HG03469 (cell line): ENCODE results near the gene TSHZ3.

Experiments used
- ATAC-seq: cut with Tn5 transposase; IDR thresholded peaks from one replicate; pipeline ENCODE4 v1.9.1; 2021; ENCODE audit warnings: mild to moderate bottlenecking, moderate library complexity, moderate number of reproducible peaks; ENCODE audit not compliant: unreplicated experiment

The TSHZ3 gene

DNA sequence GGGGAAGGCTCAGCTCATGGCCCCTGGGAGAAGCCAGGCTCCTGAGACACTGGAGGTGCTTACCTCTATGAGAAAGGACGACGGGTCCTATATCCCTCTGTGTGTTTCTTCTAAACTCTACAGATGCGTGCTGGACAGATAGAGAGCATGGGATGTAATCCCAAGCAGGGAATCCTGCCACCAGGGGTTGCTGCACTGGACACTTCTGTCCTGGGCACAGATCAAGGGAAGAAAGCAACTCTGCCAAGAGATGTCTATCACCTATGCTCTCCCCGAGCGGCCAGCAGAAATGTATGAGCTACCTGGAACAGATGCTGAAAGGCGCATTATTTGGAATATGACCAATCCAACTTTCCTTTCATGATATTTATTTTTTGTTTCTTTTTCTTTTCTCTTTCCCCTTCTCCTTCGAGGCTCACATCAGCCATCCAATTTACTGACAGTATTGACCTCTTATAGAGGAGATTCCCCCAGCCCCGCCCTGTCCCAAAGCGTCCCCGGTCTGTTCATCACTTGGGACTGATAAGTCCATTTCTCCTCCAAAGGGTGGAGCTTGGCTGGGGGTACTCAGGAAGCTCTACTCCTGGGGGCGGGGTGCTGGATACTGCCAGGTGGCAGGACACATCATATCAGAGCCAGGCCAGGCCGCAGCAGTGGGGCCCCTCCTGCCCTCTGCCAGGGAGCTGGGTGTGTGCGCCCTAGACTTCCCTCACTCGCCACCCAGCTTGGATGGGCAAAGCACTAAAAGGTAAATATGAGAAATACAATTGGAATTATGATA, 34.2 kb downstream of the TSHZ3 start:
- ATAC-seq, result no peak

DNA sequence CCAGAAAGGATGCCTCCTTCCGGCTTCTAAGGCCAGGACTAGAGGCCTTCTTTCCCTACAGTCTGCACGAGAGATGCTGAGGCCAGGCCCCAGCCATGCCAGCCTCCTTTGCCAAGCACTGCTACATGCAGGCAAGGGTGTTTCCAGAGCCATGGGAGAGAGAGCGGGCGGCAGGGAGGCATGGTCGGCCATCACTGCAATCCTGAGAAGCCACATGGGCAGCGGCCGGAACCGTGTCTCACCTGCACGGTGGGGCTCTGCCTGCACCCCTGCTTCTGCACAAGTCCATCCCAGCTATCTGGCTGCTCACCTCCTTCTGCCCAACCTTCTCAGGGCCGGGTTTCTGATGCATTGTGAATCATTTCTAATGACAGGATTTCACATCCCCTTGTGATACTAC, 35.1 kb downstream of the TSHZ3 start:
- ATAC-seq, result no peak

DNA sequence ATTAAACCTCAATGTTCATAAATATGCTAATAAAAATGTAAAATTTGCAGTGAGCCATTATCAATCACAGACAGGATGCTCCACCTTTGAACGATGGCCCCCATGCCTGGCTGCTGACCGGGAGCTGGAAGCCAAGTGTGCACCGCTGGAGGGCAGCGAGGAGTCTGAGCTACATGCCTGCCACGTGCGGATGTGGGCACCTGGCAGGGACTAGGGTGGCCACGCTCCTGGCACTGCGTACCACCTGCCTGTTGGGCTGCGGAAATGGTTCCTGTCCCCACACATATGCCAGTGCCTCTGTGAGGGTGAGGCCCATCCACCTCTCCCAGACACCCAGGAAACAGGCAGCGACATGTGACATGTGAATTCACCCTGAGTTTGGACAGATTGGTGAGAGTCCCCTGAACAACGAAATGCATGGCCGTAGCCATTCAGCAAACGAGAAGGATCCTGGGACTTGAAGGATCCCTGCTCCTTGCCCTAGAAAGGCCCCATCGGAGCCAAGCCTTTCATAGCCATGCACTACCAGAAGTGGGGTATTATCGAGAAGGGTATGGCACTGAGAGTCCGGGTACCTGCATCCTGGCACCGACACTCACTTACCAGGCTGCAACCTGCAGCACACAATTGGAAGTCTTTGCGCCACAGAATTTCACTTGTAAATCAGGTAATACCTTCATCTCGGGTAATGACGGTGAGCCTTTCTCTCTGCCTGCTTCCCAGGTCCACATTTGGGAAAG, 35.8 kb downstream of the TSHZ3 start:
- ATAC-seq, result no peak

- ATAC-seq, result no peak
Measured at GRCh38 chr19:31312677-31313244, 36.5 kb downstream of the TSHZ3 start.

GRCh38 chr19:31312009-31312676, 37.1 kb downstream of the TSHZ3 start:
- no peak for ATAC-seq

GRCh38 chr19:31310432-31311133, 38.7 kb downstream of the TSHZ3 start:
- ATAC-seq, result no peak

DNA sequence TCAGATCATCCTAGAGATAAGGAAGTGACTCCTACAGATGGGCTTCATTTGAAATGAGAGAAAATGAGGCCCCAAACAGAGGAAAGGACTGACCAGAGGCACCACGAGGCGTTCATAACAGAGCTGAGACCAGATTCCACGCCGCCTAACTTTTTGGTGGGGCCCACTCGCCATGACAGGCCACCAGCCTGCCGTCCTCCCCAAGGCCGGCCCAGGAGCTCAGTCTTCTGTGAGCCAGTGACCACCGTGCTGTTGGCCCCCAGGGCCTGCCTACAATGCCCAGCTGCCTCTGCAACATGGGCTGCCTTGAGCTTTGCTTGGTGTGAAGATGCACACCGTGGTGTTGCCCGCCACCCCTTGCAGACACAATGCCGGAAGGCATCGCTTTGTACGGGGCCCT, 40.5 kb downstream of the TSHZ3 start:
- ATAC-seq, result no peak

DNA sequence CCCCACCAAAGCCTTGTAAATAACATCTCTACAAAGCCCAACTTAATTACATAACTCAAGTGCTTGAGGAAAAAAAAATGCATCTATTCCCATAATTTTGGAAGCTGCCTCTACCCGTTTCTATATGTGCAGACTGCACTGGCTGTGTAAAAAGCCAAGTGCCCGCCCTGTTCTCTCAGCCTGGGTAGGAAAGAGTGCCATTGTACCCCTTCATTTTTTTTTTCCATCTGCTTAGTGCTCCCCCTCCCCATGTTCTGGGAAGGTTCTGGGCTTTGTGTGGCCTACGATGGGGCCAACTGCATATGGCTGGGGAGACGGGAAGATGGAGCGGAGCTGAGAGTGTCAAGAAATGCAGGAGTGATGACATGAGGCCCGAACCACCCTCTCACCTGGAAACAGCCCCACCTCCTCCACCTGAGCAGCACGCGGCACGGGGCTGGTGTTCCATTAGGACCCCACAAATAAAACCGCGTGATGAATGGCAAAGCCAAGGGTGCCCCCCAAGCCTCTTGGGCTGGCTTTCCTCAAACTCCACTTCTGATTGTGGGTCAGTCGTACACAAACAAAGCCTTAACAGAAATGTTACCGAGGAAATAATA, 42.1 kb downstream of the TSHZ3 start:
- no peak for ATAC-seq

- no peak for ATAC-seq
Measured at GRCh38 chr19:31306006-31306753, 43.1 kb downstream of the TSHZ3 start.

DNA sequence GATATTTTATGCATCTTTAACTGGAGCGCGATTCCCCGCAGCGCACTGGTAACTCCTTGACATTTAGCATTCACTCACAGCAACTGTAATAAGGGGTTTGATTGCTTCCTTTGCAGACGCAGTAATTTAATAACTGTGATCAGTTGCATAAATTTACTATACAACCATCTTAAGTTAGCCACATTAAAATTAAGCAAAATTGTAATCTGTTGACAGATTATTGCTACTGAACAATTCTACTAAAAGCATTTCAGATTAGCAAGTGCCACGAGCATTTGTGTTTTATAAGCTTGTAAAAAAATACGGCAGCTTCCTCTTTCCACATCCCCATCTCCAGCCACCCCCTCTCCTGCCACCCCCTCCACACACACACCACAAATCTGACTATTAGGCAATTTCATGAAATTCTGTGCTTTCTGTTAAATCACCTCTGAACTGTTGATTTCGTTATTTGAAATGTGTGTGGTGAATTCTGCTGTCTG, 44.4 kb downstream of the TSHZ3 start:
- no peak for ATAC-seq

DNA sequence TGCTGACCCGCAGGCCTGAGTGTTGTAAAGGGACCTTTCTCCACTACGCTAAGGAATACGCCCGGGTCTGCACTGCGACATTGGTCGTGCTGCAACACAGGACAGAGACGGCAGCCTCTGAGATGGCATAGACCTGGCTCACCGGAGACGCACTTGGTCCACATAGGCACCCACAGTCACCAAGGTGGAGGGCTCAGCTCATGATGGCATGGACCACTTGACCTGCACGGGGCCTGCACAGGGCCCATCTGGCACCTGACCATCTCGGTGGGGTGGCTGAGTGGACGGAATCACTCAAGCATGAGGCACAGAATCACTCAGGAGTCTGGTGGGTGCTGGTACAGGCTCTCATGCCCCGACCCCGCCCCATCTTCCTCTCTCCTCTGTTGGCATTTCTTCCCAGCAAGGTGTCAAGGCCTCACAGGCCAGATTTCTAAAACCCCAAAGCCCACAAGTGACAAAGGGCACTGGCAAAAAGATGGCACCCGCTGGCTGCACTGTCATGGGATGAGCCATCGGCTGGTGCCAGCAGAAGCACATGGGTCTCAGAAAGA, 45.9 kb downstream of the TSHZ3 start:
- no peak for ATAC-seq

GRCh38 chr19:31301306-31301980, 47.8 kb downstream of the TSHZ3 start:
- no peak for ATAC-seq

DNA sequence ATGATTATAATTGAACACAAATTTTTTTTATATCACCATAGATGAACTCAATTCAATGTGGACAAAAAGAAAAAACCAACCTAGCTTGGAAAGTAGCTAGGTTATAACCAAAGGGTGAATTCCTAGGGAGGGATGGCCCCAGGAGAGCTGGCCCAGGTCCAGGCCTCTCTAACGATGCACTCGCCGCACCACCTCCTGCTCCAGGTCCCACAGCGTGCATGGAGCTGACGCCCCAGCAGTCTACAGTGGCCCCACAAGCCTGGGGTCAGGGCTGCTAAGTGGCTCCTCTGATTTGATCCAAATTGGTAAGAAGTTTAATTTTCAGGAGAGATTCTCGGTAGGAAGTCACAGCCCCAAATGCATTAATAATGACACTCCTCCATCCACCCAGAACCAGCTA, 48.8 kb downstream of the TSHZ3 start:
- ATAC-seq, result no peak

- no peak for ATAC-seq
Measured at GRCh38 chr19:31299665-31300064, 49.6 kb downstream of the TSHZ3 start.

GRCh38 chr19:31297991-31298390, 51.2 kb downstream of the TSHZ3 start:
- no peak for ATAC-seq

DNA sequence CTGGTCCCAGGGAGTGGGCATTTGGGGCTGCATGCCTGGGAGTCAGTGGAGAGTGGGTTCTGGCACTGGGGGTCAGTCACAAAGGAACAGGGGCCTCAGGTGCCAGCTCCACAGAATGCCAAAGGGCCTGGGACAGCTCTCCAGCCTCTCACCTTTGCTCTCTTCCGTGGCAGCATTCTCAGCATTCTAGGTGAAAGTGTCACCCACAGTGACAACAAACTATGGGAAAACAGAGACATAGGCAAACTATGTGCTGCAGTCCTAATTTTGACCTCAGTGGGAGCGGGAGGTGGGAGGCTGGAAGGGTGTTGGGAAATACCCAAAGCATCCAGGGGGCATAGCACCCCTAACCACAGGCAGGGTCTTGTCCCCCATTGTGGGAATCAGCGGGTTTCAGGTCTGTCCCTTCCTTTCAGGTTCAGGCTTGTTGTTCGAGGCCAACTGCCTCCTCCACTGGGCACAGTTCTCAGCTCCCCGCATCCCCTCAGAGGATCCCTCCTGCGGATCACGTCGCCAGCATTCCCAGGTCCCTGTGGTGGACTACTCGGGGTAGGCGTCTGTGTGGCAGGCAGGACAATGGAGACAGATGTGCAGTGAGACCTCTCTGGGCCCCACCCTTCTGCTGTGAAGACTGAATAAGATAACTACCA, 52.4 kb downstream of the TSHZ3 start:
- ATAC-seq, result no peak

- ATAC-seq, result no peak
Measured at GRCh38 chr19:31294189-31294588, 55.0 kb downstream of the TSHZ3 start.

GRCh38 chr19:31292639-31293185, 56.5 kb downstream of the TSHZ3 start:
- ATAC-seq, result no peak
